ENCODE measurements around the gene PIK3C2G. TPM values are rescaled to one million over a fixed set of nuclear protein-coding genes. Genes with fewer than 3 reads are reported as not detected.
A peak's percentile ranks its signal among the peaks of the same experiment; 100 is the strongest.
"Not testable (repeated sequence)": the region's sequence is repeated elsewhere in the genome, so short reads cannot be mapped to it uniquely, and the experiment has no call there.

PIK3C2G gene
- total and polyA plus RNA-seq, 3 donors from 2014 or later, result 0.55 to 1.1 (median 0.62) TPM

GRCh38 chr12:18250313-18250916 is 10.9 kb upstream of the PIK3C2G start:
- Histone ChIP-seq H3K27ac (no peak overlapping the region), H3K4me3 (no peak overlapping the region), H3K27me3 (no peaks in the 10 kb centered on the region), H3K4me1 (no peaks in the 10 kb centered on the region), H3K9me3 (no peaks in the 10 kb centered on the region), H3K36me3 (ENCODE audit: low read depth, missing control alignments) (no peaks in the 10 kb centered on the region)
- TF ChIP-seq POLR2A (IDR thresholded peaks at IDR 0.05) (no peak), CTCF (IDR thresholded peaks at IDR 0.05) (peak; percentile 57 to 69 (median 59))
- intact Hi-C loops (cut with DNase I; ENCODE audit: low total_unique reads), result no loop called here
- WGBS, 2 donors, result 27 to 31% methylated on average over 6 of the region's 6 CpGs
- no peak for DNase-seq

- no peak for DNase-seq
- WGBS, 2 donors, result 83 to 85% methylated on average over 1 of the region's 1 CpG
- Histone ChIP-seq H3K27ac (no peak overlapping the region), H3K4me1 (no peaks in the 10 kb centered on the region), H3K36me3 (ENCODE audit: low read depth, missing control alignments) (no peaks in the 10 kb centered on the region), H3K27me3 (no peaks in the 10 kb centered on the region), H3K4me3 (no peak overlapping the region), H3K9me3 (no peaks in the 10 kb centered on the region)
- intact Hi-C loops (cut with DNase I; ENCODE audit: low total_unique reads), result no loop called here
- TF ChIP-seq POLR2A (IDR thresholded peaks at IDR 0.05) (no peak), CTCF (IDR thresholded peaks at IDR 0.05) (no peak)
Measured at GRCh38 chr12:18254081-18254480, 7.2 kb upstream of the PIK3C2G start.

GRCh38 chr12:18255004-18255403 is 6.3 kb upstream of the PIK3C2G start:
- intact Hi-C loops (cut with DNase I; ENCODE audit: low total_unique reads); H3K4me1 ChIP-seq; H3K27ac ChIP-seq; H3K36me3 ChIP-seq (ENCODE audit: low read depth, missing control alignments); DNase-seq; H3K27me3 ChIP-seq; H3K4me3 ChIP-seq; H3K9me3 ChIP-seq: not testable (repeated sequence)
- 77 to 94% methylated on average over 6 of the region's 6 CpGs for WGBS, 2 donors

- no peaks in the 10 kb centered on the region for H3K36me3 ChIP-seq (ENCODE audit: low read depth, missing control alignments)
- no peak for TF ChIP-seq POLR2A (IDR thresholded peaks at IDR 0.05)
- no peak for TF ChIP-seq CTCF (IDR thresholded peaks at IDR 0.05)
- no peaks in the 10 kb centered on the region for H3K4me1 ChIP-seq
- no peaks in the 10 kb centered on the region for H3K9me3 ChIP-seq
- intact Hi-C loops (cut with DNase I; ENCODE audit: low total_unique reads), result no loop called here
- H3K27ac ChIP-seq, result no peak overlapping the region
- 81 to 94% methylated on average over 3 of the region's 3 CpGs for WGBS, 2 donors
- H3K4me3 ChIP-seq, result no peak overlapping the region
- DNase-seq, result no peak
- H3K27me3 ChIP-seq, result no peaks in the 10 kb centered on the region
Measured at GRCh38 chr12:18257251-18257650, 4.1 kb upstream of the PIK3C2G start.

GRCh38 chr12:18258929-18259328 is 2.4 kb upstream of the PIK3C2G start:
- 83 to 96% methylated on average over 2 of the region's 2 CpGs for whole genome bisulfite sequencing, 2 donors
- no peaks in the 10 kb centered on the region for H3K36me3 ChIP-seq (ENCODE audit: low read depth, missing control alignments)
- no peaks in the 10 kb centered on the region for H3K4me1 ChIP-seq
- no peak for TF ChIP-seq POLR2A (IDR thresholded peaks at IDR 0.05)
- no peak for TF ChIP-seq CTCF (IDR thresholded peaks at IDR 0.05)
- no peaks in the 10 kb centered on the region for H3K27me3 ChIP-seq
- no peak for DNase-seq
- no peaks in the 10 kb centered on the region for H3K9me3 ChIP-seq
- intact Hi-C loops (cut with DNase I; ENCODE audit: low total_unique reads), result no loop called here
- H3K4me3 ChIP-seq, result no peak overlapping the region
- H3K27ac ChIP-seq, result no peak overlapping the region

Data from testis (tissue), 3 donors.